ENCODE measurements around the gene CNFN.
A peak's percentile ranks its signal among the peaks of the same experiment; 100 is the strongest.
"Not testable (repeated sequence)": the region's sequence is repeated elsewhere in the genome, so short reads cannot be mapped to it uniquely, and the experiment has no call there.

The CNFN gene

GRCh38 chr19:42352301-42353259 lies 37.5 kb downstream of the CNFN start:
- peak in 1 of 2 donors; percentile 26 for DNase-seq (ENCODE audit: extremely low read depth in 1 of 2, low read depth in 1 of 2)

- DNase-seq (ENCODE audit: extremely low read depth in 1 of 2, low read depth in 1 of 2) = no peak
These were observed 38.9 kb downstream of the CNFN start for GRCh38 chr19:42351079-42351735.

GRCh38 chr19:42350417-42350816 lies 39.7 kb downstream of the CNFN start:
- DNase-seq (ENCODE audit: extremely low read depth in 1 of 2, low read depth in 1 of 2) = no peak

- DNase-seq (ENCODE audit: extremely low read depth in 1 of 2, low read depth in 1 of 2) = no peak
These were observed 40.6 kb downstream of the CNFN start for GRCh38 chr19:42349378-42350107.

GRCh38 chr19:42348211-42348610 lies 41.9 kb downstream of the CNFN start:
- DNase-seq (ENCODE audit: extremely low read depth in 1 of 2, low read depth in 1 of 2) = no peak

- DNase-seq (ENCODE audit: extremely low read depth in 1 of 2, low read depth in 1 of 2) = no peak
These were observed 44.8 kb downstream of the CNFN start for GRCh38 chr19:42345191-42345812.

GRCh38 chr19:42344336-42344893 lies 45.7 kb downstream of the CNFN start:
- DNase-seq (ENCODE audit: extremely low read depth in 1 of 2, low read depth in 1 of 2) = no peak

GRCh38 chr19:42343344-42344110 lies 46.6 kb downstream of the CNFN start:
- no peak for DNase-seq (ENCODE audit: extremely low read depth in 1 of 2, low read depth in 1 of 2)

GRCh38 chr19:42339922-42340321 lies 50.2 kb downstream of the CNFN start:
- not testable (repeated sequence) for DNase-seq (ENCODE audit: extremely low read depth in 1 of 2, low read depth in 1 of 2)

- not testable (repeated sequence) for DNase-seq (ENCODE audit: extremely low read depth in 1 of 2, low read depth in 1 of 2)
These were observed 50.8 kb downstream of the CNFN start for GRCh38 chr19:42339126-42339860.
